GM23338 (cell line): Measurements from ENCODE around the gene HNRNPL. TPM values are rescaled to one million over a fixed set of nuclear protein-coding genes. Genes with fewer than 3 reads are reported as not detected.

Experiments
- ATAC-seq: fragments of 200-7000 bp; cut with Tn5 transposase; 3 replicates; pipeline ENCODE4 v1.9.1; 2020
- DNase-seq: peaks from one replicate; pipeline ENCODE4 v3.0.0-alpha.2; 2015; ENCODE audit warnings: low spot score
- H2AFZ ChIP-seq: fragments of 200-600 bp; sonication (generic); 2 replicates; pipeline ENCODE4 v1.8.0; 2016; ENCODE audit warnings: antibody characterized with exemption, mild to moderate bottlenecking, moderate library complexity
- H3F3A ChIP-seq: fragments of 200-600 bp; sonication (generic); replicated peaks from 2 replicates; pipeline ENCODE4 v1.8.0; 2017; ENCODE audit warnings: antibody characterized with exemption, mixed run types, low read depth
- H3K27ac ChIP-seq: fragments of 200-600 bp; sonication (generic); 2 replicates; pipeline ENCODE4 v1.6.1; 2016; ENCODE audit warnings: low read depth
- H3K27me3 ChIP-seq: fragments of 200-600 bp; sonication (generic); 2 replicates; pipeline ENCODE4 v1.8.0; 2016; ENCODE audit warnings: mild to moderate bottlenecking, mixed run types, moderate library complexity; ENCODE audit not compliant: insufficient read depth
- H3K36me3 ChIP-seq: fragments of 200-600 bp; sonication (generic); 2 replicates; pipeline ENCODE4 v1.8.0; 2016; ENCODE audit warnings: mild to moderate bottlenecking; ENCODE audit not compliant: insufficient read depth
- H3K4me1 ChIP-seq: fragments of 200-600 bp; sonication (generic); 2 replicates; pipeline ENCODE4 v1.8.0; 2016; ENCODE audit warnings: mild to moderate bottlenecking, moderate library complexity; ENCODE audit not compliant: insufficient read depth
- H3K4me2 ChIP-seq: fragments of 200-600 bp; sonication (generic); 2 replicates; pipeline ENCODE4 v1.7.1; 2017; ENCODE audit warnings: mixed run types
- H3K4me3 ChIP-seq: fragments of 200-600 bp; sonication (generic); 2 replicates; pipeline ENCODE4 v1.6.1; 2016; ENCODE audit warnings: mixed run types
- H3K79me2 ChIP-seq: fragments of 200-600 bp; sonication (generic); replicated peaks from 2 replicates; pipeline ENCODE4 v1.8.0; 2017; ENCODE audit warnings: mild to moderate bottlenecking; ENCODE audit not compliant: insufficient read depth
- H3K9me2 ChIP-seq: fragments of 200-600 bp; sonication (generic); 2 replicates; pipeline ENCODE4 v1.8.0; 2017; ENCODE audit not compliant: insufficient read depth
- H4K20me1 ChIP-seq: fragments of 200-600 bp; sonication (generic); replicated peaks from 2 replicates; pipeline ENCODE4 v1.8.0; 2017; ENCODE audit warnings: mild to moderate bottlenecking; ENCODE audit not compliant: insufficient read depth
- H3K27ac Mint-ChIP-seq: 2 replicates; pipeline ENCODE4 v1.8.0; 2020; ENCODE audit warnings: inconsistent platforms, mild to moderate bottlenecking, moderate library complexity, mixed read lengths
- H3K27me3 Mint-ChIP-seq: 3 replicates; pipeline ENCODE4 v1.8.0; 2022; ENCODE audit warnings: low read depth, mild to moderate bottlenecking, moderate library complexity, mixed read lengths, inconsistent platforms; ENCODE audit not compliant: insufficient read depth, poor library complexity
- H3K36me3 Mint-ChIP-seq: 3 replicates; pipeline ENCODE4 v1.8.0; 2021; ENCODE audit warnings: low read depth, mild to moderate bottlenecking, inconsistent platforms, moderate library complexity, mixed read lengths
- H3K4me1 Mint-ChIP-seq: 3 replicates; pipeline ENCODE4 v1.8.0; 2020; ENCODE audit warnings: mild to moderate bottlenecking, inconsistent platforms, mixed read lengths
- H3K4me3 Mint-ChIP-seq: 3 replicates; pipeline ENCODE4 v1.8.0; 2021; ENCODE audit warnings: moderate library complexity, mild to moderate bottlenecking, inconsistent platforms, mixed read lengths
- H3K9me3 Mint-ChIP-seq: 3 replicates; pipeline ENCODE4 v1.8.0; 2020; ENCODE audit warnings: moderate library complexity, mild to moderate bottlenecking, inconsistent platforms, mixed read lengths
- CREB1 ChIP-seq: fragments of 250-450 bp; sonication (Bioruptor Pico); IDR thresholded peaks from 2 replicates; pipeline ENCODE4 v1.5.0; 2020; ENCODE audit warnings: low read depth, mild to moderate bottlenecking, moderate library complexity
- CTCF ChIP-seq, 2 experiments: fragments of 200-600 bp in 1 of 2; sonication (generic) in 1 of 2; conservative IDR thresholded peaks; 2 replicates each; pipeline versions ENCODE4 v1.5.1 to v1.6.1; 2016 to 2017; ENCODE audit warnings: antibody characterized with exemption in 2 of 2, low read depth in 2 of 2, mild to moderate bottlenecking in 2 of 2, moderate library complexity in 1 of 2
- ETS1 ChIP-seq: IDR thresholded peaks from 2 replicates; pipeline ENCODE4 v1.6.1; 2016; ENCODE audit warnings: antibody characterized with exemption
- EZH2 ChIP-seq: fragments of 200-600 bp; sonication (generic); IDR thresholded peaks from one replicate; pipeline ENCODE4 v1.8.0; 2017; ENCODE audit warnings: antibody characterized with exemption, mild to moderate bottlenecking, low read depth; ENCODE audit not compliant: unreplicated experiment
- JUNB ChIP-seq: IDR thresholded peaks from one replicate; pipeline ENCODE4 v1.6.1; 2016; ENCODE audit warnings: antibody characterized with exemption; ENCODE audit not compliant: unreplicated experiment
- NANOG ChIP-seq: IDR thresholded peaks from 2 replicates; pipeline ENCODE4 v1.6.1; 2016; ENCODE audit warnings: antibody characterized with exemption, borderline replicate concordance
- REST ChIP-seq: IDR thresholded peaks from one replicate; pipeline ENCODE4 v1.6.1; 2018; ENCODE audit warnings: antibody characterized with exemption; ENCODE audit not compliant: unreplicated experiment
- STAT1 ChIP-seq: IDR thresholded peaks from one replicate; pipeline ENCODE4 v1.6.1; 2016; ENCODE audit warnings: antibody characterized with exemption; ENCODE audit not compliant: unreplicated experiment
- ZNF331 ChIP-seq: fragments of 250-450 bp; sonication (Bioruptor Pico); IDR thresholded peaks from 2 replicates; pipeline ENCODE4 v1.5.0; 2020; ENCODE audit warnings: low read depth, mild to moderate bottlenecking, moderate library complexity
- ZNF462 ChIP-seq: fragments of 250-450 bp; sonication (Bioruptor Pico); IDR thresholded peaks from 2 replicates; pipeline ENCODE4 v1.5.0; 2020; ENCODE audit warnings: mild to moderate bottlenecking, moderate library complexity
- polyA plus RNA-seq: library from polyadenylated mRNA; unstranded; fragments of >200 nt; fragmentation: Nextera tagmentation; extraction: Ambion mirVana; gene quantifications from 2 replicates; pipeline ENCODE4 v1.2.1, GENCODE V29; 2016
- total RNA-seq: library from RNA; depleted of rRNA; stranded (reverse); fragments of >200 nt; shearing (Covaris generic); gene quantifications from 2 replicates; pipeline ENCODE4 v1.2.3, GENCODE V29; 2014

Gene HNRNPL
- total and polyA plus RNA-seq, 2 experiments from 2014 or later, result 580 to 664 TPM

GRCh38 chr19:38846097-38846496 is 3.7 kb downstream of the HNRNPL start (continued):
- no peak for TF ChIP-seq ZNF462 (CRISPR knock-in tag)
- TF ChIP-seq EZH2, result no peak

GRCh38 chr19:38845374-38846024 is 4.3 kb downstream of the HNRNPL start:
- Mint-ChIP-seq H3K27me3 (peaks cover 33% of the 10 kb centered on the region), H3K9me3 (peaks cover 2% of the 10 kb centered on the region; the same call in 1 of the 3 replicates), H3K36me3 (peaks cover 87% of the 10 kb centered on the region), H3K4me3 (no peak overlapping the region; the same call in 2 of the 3 replicates), H3K4me1 (peaks cover 26% of the 10 kb centered on the region), H3K27ac (no peak overlapping the region; the same call in 1 of the 2 replicates)
- H3K27ac ChIP-seq, result peak overlapping the region; percentile 60
- peaks cover 66% of the 10 kb centered on the region for H3F3A ChIP-seq
- H3K4me1 ChIP-seq, result peaks cover 7% of the 10 kb centered on the region; the same call in 1 of the 2 replicates
- H3K27me3 ChIP-seq, result no peaks in the 10 kb centered on the region
- H4K20me1 ChIP-seq, result peaks cover 62% of the 10 kb centered on the region
- H3K4me2 ChIP-seq, result no peak overlapping the region
- DNase-seq (no peak), ATAC-seq (no peak)
- H3K36me3 ChIP-seq, result peaks cover 75% of the 10 kb centered on the region
- H3K4me3 ChIP-seq, result no peak overlapping the region
- H3K79me2 ChIP-seq, result peaks cover 83% of the 10 kb centered on the region
- no peaks in the 10 kb centered on the region for H3K9me2 ChIP-seq
- H2AFZ ChIP-seq, result no peak overlapping the region
- TF ChIP-seq ZNF331 (CRISPR knock-in tag) (no peak), EZH2 (no peak), ETS1 (no peak), JUNB (no peak), CTCF (conservative IDR thresholded peaks at IDR 0.05; ENCODE audit: low read depth in 2 of 2) (no peak), REST (no peak), STAT1 (no peak), CREB1 (CRISPR knock-in tag) (no peak), NANOG (no peak)
